Loucy (cell line): ENCODE results near the gene SUSD3.

Experiments
- EZH2phosphoT487 ChIP-seq: fragments of 200-600 bp; IDR thresholded peaks from 2 replicates; pipeline ENCODE4 v1.6.1; 2018; ENCODE audit warnings: antibody characterized with exemption, mild to moderate bottlenecking, moderate library complexity, borderline replicate concordance
- TF ChIP-seq, protein P1 (sequence below): fragments of 200-600 bp; sonication (generic); conservative IDR thresholded peaks from 2 replicates; pipeline ENCODE4 v1.5.1; 2014; ENCODE audit warnings: mild to moderate bottlenecking, antibody characterized with exemption, low read length

GRCh38 chr9:93115486-93116071 is 57.1 kb downstream of the SUSD3 start:
- TF ChIP-seq, protein P1, sequence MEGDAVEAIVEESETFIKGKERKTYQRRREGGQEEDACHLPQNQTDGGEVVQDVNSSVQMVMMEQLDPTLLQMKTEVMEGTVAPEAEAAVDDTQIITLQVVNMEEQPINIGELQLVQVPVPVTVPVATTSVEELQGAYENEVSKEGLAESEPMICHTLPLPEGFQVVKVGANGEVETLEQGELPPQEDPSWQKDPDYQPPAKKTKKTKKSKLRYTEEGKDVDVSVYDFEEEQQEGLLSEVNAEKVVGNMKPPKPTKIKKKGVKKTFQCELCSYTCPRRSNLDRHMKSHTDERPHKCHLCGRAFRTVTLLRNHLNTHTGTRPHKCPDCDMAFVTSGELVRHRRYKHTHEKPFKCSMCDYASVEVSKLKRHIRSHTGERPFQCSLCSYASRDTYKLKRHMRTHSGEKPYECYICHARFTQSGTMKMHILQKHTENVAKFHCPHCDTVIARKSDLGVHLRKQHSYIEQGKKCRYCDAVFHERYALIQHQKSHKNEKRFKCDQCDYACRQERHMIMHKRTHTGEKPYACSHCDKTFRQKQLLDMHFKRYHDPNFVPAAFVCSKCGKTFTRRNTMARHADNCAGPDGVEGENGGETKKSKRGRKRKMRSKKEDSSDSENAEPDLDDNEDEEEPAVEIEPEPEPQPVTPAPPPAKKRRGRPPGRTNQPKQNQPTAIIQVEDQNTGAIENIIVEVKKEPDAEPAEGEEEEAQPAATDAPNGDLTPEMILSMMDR, result no peak
- TF ChIP-seq EZH2phosphoT487, result no peak
